Trophoblast cell (in vitro differentiated cells and primary cell): ENCODE results near the gene IL10RB.

ENCODE experiments used
- DNase-seq, 2 donors: peaks; one replicate each; pipeline ENCODE4 v3.0.0-alpha.2; 2016
- H2AFZ ChIP-seq: 2 replicates; pipeline ENCODE4 v1.6.1; 2013; ENCODE audit warnings: low read length, moderate library complexity, mild to moderate bottlenecking; ENCODE audit not compliant: insufficient read depth, poor library complexity
- H2AK5ac ChIP-seq: 2 replicates; pipeline ENCODE4 v1.6.1; 2013; ENCODE audit warnings: mild to moderate bottlenecking, low read length
- H2BK120ac ChIP-seq: 2 replicates; pipeline ENCODE4 v1.6.1; 2013; ENCODE audit warnings: low read length, mild to moderate bottlenecking, moderate library complexity; ENCODE audit not compliant: insufficient read depth, poor library complexity
- H2BK12ac ChIP-seq: 2 replicates; pipeline ENCODE4 v1.6.1; 2013; ENCODE audit warnings: mild to moderate bottlenecking, low read length, moderate library complexity
- H2BK5ac ChIP-seq: 2 replicates; pipeline ENCODE4 v1.6.1; 2013; ENCODE audit warnings: low read length, low read depth, moderate library complexity, mild to moderate bottlenecking; ENCODE audit not compliant: poor library complexity
- H3K14ac ChIP-seq: 2 replicates; pipeline ENCODE4 v1.6.1; 2013; ENCODE audit warnings: mild to moderate bottlenecking, low read length
- H3K18ac ChIP-seq: 2 replicates; pipeline ENCODE4 v1.6.1; 2013; ENCODE audit warnings: mild to moderate bottlenecking, low read length
- H3K23ac ChIP-seq: 2 replicates; pipeline ENCODE4 v1.6.1; 2013; ENCODE audit warnings: low read length
- H3K27ac ChIP-seq: 2 replicates; pipeline ENCODE4 v1.5.1; 2013; ENCODE audit warnings: low read depth, mild to moderate bottlenecking, inconsistent platforms, low read length, moderate library complexity
- H3K27me3 ChIP-seq: 2 replicates; pipeline ENCODE4 v1.6.1; 2013; ENCODE audit warnings: inconsistent platforms, mild to moderate bottlenecking, low read length, moderate library complexity; ENCODE audit not compliant: insufficient read depth
- H3K36me3 ChIP-seq, 2 experiments: 1 replicate in 1 of 2; 2 replicates in 1 of 2; pipeline ENCODE4 v1.6.1; 2013; ENCODE audit warnings: low read length in 2 of 2, mild to moderate bottlenecking in 2 of 2, moderate library complexity in 1 of 2; ENCODE audit not compliant: insufficient read depth in 2 of 2, control insufficient read depth in 1 of 2
- H3K4ac ChIP-seq: 2 replicates; pipeline ENCODE4 v1.6.1; 2013; ENCODE audit warnings: low read depth, mild to moderate bottlenecking, low read length, moderate library complexity
- H3K4me1 ChIP-seq, 2 experiments: 1 replicate in 1 of 2; 2 replicates in 1 of 2; pipeline ENCODE4 v1.6.1; 2013; ENCODE audit warnings: low read length in 2 of 2, mild to moderate bottlenecking in 2 of 2, moderate library complexity in 1 of 2; ENCODE audit not compliant: insufficient read depth in 2 of 2, control insufficient read depth in 1 of 2
- H3K4me2 ChIP-seq: 2 replicates; pipeline ENCODE4 v1.6.1; 2013; ENCODE audit warnings: inconsistent platforms, mild to moderate bottlenecking, low read length, moderate library complexity
- H3K4me3 ChIP-seq: 2 replicates; pipeline ENCODE4 v1.5.1; 2013; ENCODE audit warnings: mild to moderate bottlenecking, low read depth, low read length, inconsistent platforms
- H3K79me1 ChIP-seq: one replicate; pipeline ENCODE4 v1.6.1; 2013; ENCODE audit warnings: low read length
- H3K79me2 ChIP-seq: 2 replicates; pipeline ENCODE4 v1.6.1; 2013; ENCODE audit warnings: low read length, mild to moderate bottlenecking; ENCODE audit not compliant: control insufficient read depth, insufficient read depth, poor library complexity
- H3K9ac ChIP-seq: 2 replicates; pipeline ENCODE4 v1.6.1; 2013; ENCODE audit warnings: mild to moderate bottlenecking, low read length
- H3K9me3 ChIP-seq: 2 replicates; pipeline ENCODE4 v1.6.1; 2013; ENCODE audit warnings: low read depth, mild to moderate bottlenecking, control low read depth, inconsistent platforms, low read length; ENCODE audit not compliant: insufficient read depth
- H4K12ac ChIP-seq: 2 replicates; pipeline ENCODE4 v1.6.1; 2013; ENCODE audit warnings: low read depth, mild to moderate bottlenecking, low read length, moderate library complexity
- H4K8ac ChIP-seq: 2 replicates; pipeline ENCODE4 v1.6.1; 2013; ENCODE audit warnings: low read depth, mild to moderate bottlenecking, low read length, moderate library complexity
- H4K91ac ChIP-seq: one replicate; pipeline ENCODE4 v1.6.1; 2013; ENCODE audit warnings: low read depth, mild to moderate bottlenecking, low read length, moderate library complexity
- WGBS: extraction: QIAGEN DNeasy Blood & Tissue Kit; methylation state at CpG from one replicate; pipeline ENCODE4 v1.1.7; 2013; ENCODE audit warnings: missing lambda C conversion rate; ENCODE audit not compliant: insufficient read length, insufficient coverage; ENCODE audit errors: extremely low coverage; 5-methylcytosine and 5-hydroxymethylcytosine counted together

IL10RB gene

GRCh38 chr21:33230545-33231324 is 35.4 kb upstream of the IL10RB start:
- Histone ChIP-seq H3K9me3 (no peaks in the 10 kb centered on the region), H2AFZ (peak overlapping the region; percentile 97), H3K18ac (peak overlapping the region; percentile 60), H2AK5ac (no peak overlapping the region), H3K4me2 (peak overlapping the region; percentile 98), H2BK5ac (no peak overlapping the region), H3K79me1 (peaks cover 6% of the 10 kb centered on the region), H3K4ac (no peak overlapping the region), H2BK12ac (no peak overlapping the region), H3K36me3 (no peaks in the 10 kb centered on the region), H3K27ac (no peak overlapping the region), H2BK120ac (no peak overlapping the region), H3K4me1 (peaks cover 11 to 13% of the 10 kb centered on the region in 2 experiments), H3K79me2 (peaks cover 5% of the 10 kb centered on the region), H3K4me3 (peak overlapping the region; percentile 93), H3K9ac (no peak overlapping the region), H4K91ac (no peak overlapping the region), H4K8ac (peak overlapping the region; percentile 85), H3K14ac (peak overlapping the region; percentile 78), H3K27me3 (no peaks in the 10 kb centered on the region), H3K23ac (no peak overlapping the region), H4K12ac (no peak overlapping the region)
- peak; percentile 73 to 75 for DNase-seq
- WGBS: no CpG with 5 or more reads among the region's 30 CpGs

- Histone ChIP-seq H4K12ac (no peak overlapping the region), H2BK12ac (no peak overlapping the region), H3K23ac (no peak overlapping the region), H2AK5ac (no peak overlapping the region), H4K91ac (no peak overlapping the region), H3K9me3 (no peaks in the 10 kb centered on the region), H4K8ac (no peak overlapping the region), H3K4me2 (no peak overlapping the region), H3K27me3 (no peaks in the 10 kb centered on the region), H2BK120ac (no peak overlapping the region), H3K18ac (peak overlapping the region; percentile 69), H3K4me1 (peaks cover 11 to 13% of the 10 kb centered on the region in 2 experiments), H2AFZ (no peak overlapping the region), H2BK5ac (no peak overlapping the region), H3K4ac (no peak overlapping the region), H3K4me3 (no peak overlapping the region), H3K36me3 (peaks cover 0 to 4% of the 10 kb centered on the region in 2 experiments), H3K27ac (no peak overlapping the region), H3K79me2 (peaks cover 5% of the 10 kb centered on the region), H3K14ac (no peak overlapping the region), H3K9ac (no peak overlapping the region), H3K79me1 (peaks cover 6% of the 10 kb centered on the region)
- DNase-seq: no peak
- no CpG with 5 or more reads among the region's 8 CpGs for WGBS
Observed at GRCh38 chr21:33231526-33231925, 34.6 kb upstream of the IL10RB start.

GRCh38 chr21:33232291-33233034 is 33.7 kb upstream of the IL10RB start:
- WGBS: no CpG with 5 or more reads among the region's 5 CpGs
- Histone ChIP-seq H3K4me3 (no peak overlapping the region), H3K9ac (no peak overlapping the region), H2BK120ac (no peak overlapping the region), H2AK5ac (no peak overlapping the region), H4K8ac (no peak overlapping the region), H3K14ac (no peak overlapping the region), H4K12ac (no peak overlapping the region), H3K79me2 (peaks cover 5% of the 10 kb centered on the region), H3K23ac (no peak overlapping the region), H3K27ac (no peak overlapping the region), H3K79me1 (peaks cover 6% of the 10 kb centered on the region), H3K9me3 (no peaks in the 10 kb centered on the region), H2AFZ (no peak overlapping the region), H3K18ac (no peak overlapping the region), H2BK12ac (no peak overlapping the region), H3K4me1 (peaks cover 11 to 13% of the 10 kb centered on the region in 2 experiments), H3K27me3 (no peaks in the 10 kb centered on the region), H3K4me2 (no peak overlapping the region), H2BK5ac (no peak overlapping the region), H4K91ac (no peak overlapping the region), H3K4ac (no peak overlapping the region), H3K36me3 (peaks cover 0 to 4% of the 10 kb centered on the region in 2 experiments)
- no peak for DNase-seq

GRCh38 chr21:33234635-33235520 is 31.3 kb upstream of the IL10RB start:
- Histone ChIP-seq H4K8ac (no peak overlapping the region), H3K4me1 (peaks cover 13% of the 10 kb centered on the region in 2 experiments), H3K79me2 (peaks cover 4% of the 10 kb centered on the region), H3K9me3 (no peaks in the 10 kb centered on the region), H4K12ac (no peak overlapping the region), H3K36me3 (peaks cover 0 to 4% of the 10 kb centered on the region in 2 experiments), H3K79me1 (peaks cover 5% of the 10 kb centered on the region), H3K18ac (peak overlapping the region; percentile 65), H2AFZ (no peak overlapping the region), H3K4ac (no peak overlapping the region), H2BK12ac (no peak overlapping the region), H2BK5ac (no peak overlapping the region), H4K91ac (no peak overlapping the region), H2BK120ac (no peak overlapping the region), H3K9ac (peak overlapping the region; percentile 48), H3K23ac (no peak overlapping the region), H3K4me2 (no peak overlapping the region), H3K27ac (no peak overlapping the region), H3K4me3 (no peak overlapping the region), H3K27me3 (no peaks in the 10 kb centered on the region), H2AK5ac (no peak overlapping the region), H3K14ac (no peak overlapping the region)
- no peak for DNase-seq
- no CpG with 5 or more reads among the region's 3 CpGs for WGBS
